ENCODE results near the gene ARMH1.

ARMH1 gene

GRCh38 chr1:44674113-44675000, at the start of gene ARMH1, which contains the start of gene TMEM53:
Gene ARMH1, plus strand, starts transcription at chr1:44674714. Its CDS starts 14,984 bp downstream, at chr1:44689698.
Gene TMEM53, minus strand, starts transcription at chr1:44674481. Its CDS starts 90 bp downstream, at chr1:44674391.
- peak; percentile 96 for DNase-seq

- DNase-seq = no peak
Observed at GRCh38 chr1:44625348-44625747, 49.2 kb upstream of the ARMH1 start.

- DNase-seq = no peak
Observed at GRCh38 chr1:44628962-44629756, 45.4 kb upstream of the ARMH1 start.

GRCh38 chr1:44630116-44630515, 44.4 kb upstream of the ARMH1 start:
- DNase-seq = no peak

- no peak for DNase-seq
Observed at GRCh38 chr1:44631333-44631646, 43.2 kb upstream of the ARMH1 start.

- DNase-seq = peak; percentile 92
Observed at GRCh38 chr1:44631647-44632539, 42.6 kb upstream of the ARMH1 start.

GRCh38 chr1:44632598-44632997, 41.9 kb upstream of the ARMH1 start:
- no peak for DNase-seq

GRCh38 chr1:44634606-44635189, 39.8 kb upstream of the ARMH1 start:
- no peak for DNase-seq

- DNase-seq = no peak
Observed at GRCh38 chr1:44635439-44635838, 39.1 kb upstream of the ARMH1 start.

GRCh38 chr1:44636083-44636687, 38.3 kb upstream of the ARMH1 start:
- DNase-seq = no peak

- DNase-seq = no peak
Observed at GRCh38 chr1:44636688-44637598, 37.6 kb upstream of the ARMH1 start.

- no peak for DNase-seq
Observed at GRCh38 chr1:44637702-44638411, 36.7 kb upstream of the ARMH1 start.

- DNase-seq = no peak
Observed at GRCh38 chr1:44640200-44640853, 34.2 kb upstream of the ARMH1 start.

- DNase-seq = no peak
Observed at GRCh38 chr1:44641126-44642102, 33.1 kb upstream of the ARMH1 start.

- DNase-seq = no peak
Observed at GRCh38 chr1:44642255-44642654, 32.3 kb upstream of the ARMH1 start.

GRCh38 chr1:44642925-44643324, 31.6 kb upstream of the ARMH1 start:
- DNase-seq = no peak

GRCh38 chr1:44643721-44644334, 30.7 kb upstream of the ARMH1 start:
- no peak for DNase-seq

GRCh38 chr1:44644806-44645205, 29.7 kb upstream of the ARMH1 start:
- DNase-seq = no peak

Measured in activated CD8-positive, alpha-beta memory T cell treated with anti-CD3 and anti-CD28 coated beads, Interleukin-2, amount 50 U/mL, for 4 hours (primary cell).